Urinary bladder (tissue), 4 donors: ENCODE data around the gene MACO1. TPM values are rescaled to one million over a fixed set of nuclear protein-coding genes. Genes with fewer than 3 reads are reported as not detected.
"Not testable (repeated sequence)": the region's sequence is repeated elsewhere in the genome, so short reads cannot be mapped to it uniquely, and the experiment has no call there.

Experiments
- DNase-seq: peaks from one replicate; pipeline ENCODE4 v3.0.0-alpha.2; 2015; ENCODE audit errors: extremely low spot score
- H3K27ac ChIP-seq: one replicate; pipeline ENCODE4 v1.5.1; 2013; ENCODE audit warnings: low read depth, mild to moderate bottlenecking, moderate library complexity
- H3K36me3 ChIP-seq: one replicate; pipeline ENCODE4 v1.6.1; 2013; ENCODE audit warnings: mild to moderate bottlenecking, moderate library complexity; ENCODE audit not compliant: insufficient read depth
- H3K4me1 ChIP-seq: one replicate; pipeline ENCODE4 v1.6.1; 2013; ENCODE audit warnings: mild to moderate bottlenecking, moderate library complexity; ENCODE audit not compliant: insufficient read depth
- H3K4me3 ChIP-seq: one replicate; pipeline ENCODE4 v1.5.1; 2013; ENCODE audit warnings: low read depth, low read length
- WGBS: extraction: QIAGEN DNeasy Blood & Tissue Kit; methylation state at CpG from one replicate; pipeline ENCODE4 v1.1.7; 2013; 5-methylcytosine and 5-hydroxymethylcytosine counted together
- polyA plus RNA-seq: library from polyadenylated mRNA; stranded (reverse); fragments of 200-250 nt; gene quantifications from one replicate; pipeline ENCODE4 v1.2.3, GENCODE V29; 2013
- total RNA-seq: library from RNA; depleted of rRNA; stranded (reverse); fragments of >200 nt; gene quantifications from one replicate; pipeline ENCODE4 v1.2.3, GENCODE V29; 2014
- donor health status: healthy with polysubstance abuse.
- donor health status: healthy.

The MACO1 gene
- total and polyA plus RNA-seq, 2 donors, result 7.9 to 24.4 TPM

DNA sequence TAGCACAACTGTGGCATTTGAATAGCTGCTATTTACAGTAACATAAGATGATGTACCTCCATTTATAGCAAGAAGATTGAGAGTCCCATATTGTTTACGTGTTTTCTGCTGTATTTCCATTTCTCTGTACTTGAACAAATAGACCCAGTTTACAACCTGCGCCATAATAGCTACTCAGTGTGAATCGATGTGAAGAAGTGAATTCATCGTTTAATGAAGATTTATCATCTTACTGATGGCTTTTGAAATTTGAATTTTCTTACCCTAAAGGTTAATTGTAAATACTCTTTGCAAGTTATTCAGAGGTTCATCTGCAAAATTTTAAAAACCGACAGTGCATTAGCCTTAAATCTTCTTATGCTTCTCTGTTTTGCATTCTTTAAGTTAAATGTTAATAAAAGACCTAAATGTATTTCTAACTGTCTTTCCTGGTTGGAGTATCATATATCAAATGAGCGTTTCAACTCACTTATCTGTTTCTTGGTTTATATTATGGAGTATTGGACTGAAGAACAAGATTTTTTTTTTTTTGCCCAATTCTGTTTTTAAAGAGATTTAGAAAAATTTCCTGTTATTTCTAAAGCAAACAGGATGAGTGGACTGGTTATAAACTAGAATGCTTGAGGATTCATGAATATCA is 2.2 kb downstream of the MACO1 start:
- H3K27ac ChIP-seq, result no peak overlapping the region

DNA sequence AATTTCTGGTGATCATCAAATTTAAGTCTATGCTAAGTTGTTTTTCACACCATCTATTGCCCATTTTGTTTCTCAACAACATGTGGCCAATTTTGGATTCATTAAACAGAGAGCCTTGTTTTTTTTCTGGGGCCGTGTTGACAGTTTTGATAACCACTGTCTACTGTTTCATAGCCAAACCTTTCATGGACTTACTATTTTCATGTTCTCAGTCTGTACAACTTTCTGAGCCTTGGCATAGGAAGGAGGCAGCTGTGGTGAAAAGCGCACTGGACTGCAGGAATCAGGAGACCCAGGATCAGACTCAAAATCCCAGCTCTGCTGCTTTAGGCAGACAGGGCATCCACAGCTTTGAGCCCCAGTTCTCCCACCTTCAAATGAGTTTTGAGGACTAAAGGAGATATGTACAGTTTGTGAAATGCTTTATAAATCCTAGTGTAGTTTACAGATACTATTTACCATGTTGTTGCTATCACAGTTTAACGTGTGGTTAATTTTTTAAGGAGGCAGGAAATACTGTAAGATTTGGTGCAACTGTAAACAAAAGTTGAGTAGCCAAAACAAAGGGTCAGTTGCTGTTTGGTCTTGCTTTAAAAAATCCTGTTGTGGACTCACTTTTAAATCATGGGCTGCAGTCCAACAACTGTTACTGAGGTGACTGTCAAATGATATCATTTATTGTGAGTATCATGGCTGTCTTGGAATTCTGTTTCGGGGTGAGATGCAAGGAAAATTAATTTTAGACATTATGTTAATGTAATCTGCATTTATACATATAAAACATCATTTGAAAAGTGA is 2.9 kb downstream of the MACO1 start:
- no peak overlapping the region for H3K4me3 ChIP-seq
- H3K27ac ChIP-seq, result no peak overlapping the region
- DNase-seq, result no peak
- H3K4me1 ChIP-seq, result no peaks in the 10 kb centered on the region
- 40% methylated on average over 4 of the region's 4 CpGs for WGBS
- no peaks in the 10 kb centered on the region for H3K36me3 ChIP-seq

More for the DNA sequence above, 2.2 kb downstream of the MACO1 start:
- no peak for DNase-seq
- 56% methylated on average over 6 of the region's 6 CpGs for WGBS
- Histone ChIP-seq H3K4me1 (no peaks in the 10 kb centered on the region), H3K4me3 (no peak overlapping the region), H3K36me3 (no peaks in the 10 kb centered on the region)

DNA sequence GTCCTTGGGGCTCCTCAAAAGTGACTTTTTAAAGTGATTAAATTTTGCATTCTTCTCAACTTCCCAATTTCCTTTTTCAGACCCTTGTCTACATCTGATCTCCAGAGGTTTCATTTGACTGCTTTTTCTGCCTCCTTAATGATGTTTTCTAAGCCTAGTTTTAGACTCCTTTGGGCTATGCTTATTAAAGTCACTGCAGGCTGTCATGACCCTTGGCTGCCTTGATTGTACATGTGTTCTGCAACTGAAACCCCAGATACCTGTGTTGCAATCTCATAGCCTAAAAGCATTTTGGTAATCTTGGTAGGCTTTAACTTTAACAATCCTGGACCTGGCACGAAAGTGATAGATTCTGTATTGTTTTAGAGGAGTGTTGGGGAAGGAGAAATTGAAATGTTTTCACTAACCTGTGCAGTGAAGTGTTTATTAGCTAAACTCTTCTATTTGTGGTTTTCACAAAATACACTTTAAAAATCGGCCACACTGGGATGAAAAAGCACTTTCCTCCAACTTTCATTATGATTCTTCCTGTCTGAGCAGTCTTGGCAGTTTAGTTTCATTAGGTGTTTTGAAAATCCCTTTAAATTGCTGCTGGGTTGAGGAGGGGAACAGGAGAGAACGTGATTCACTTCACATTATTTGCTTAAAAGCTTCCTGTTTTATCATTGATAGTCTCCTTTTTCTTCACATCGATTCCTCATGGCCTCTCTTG is 4.9 kb downstream of the MACO1 start:
- Histone ChIP-seq H3K27ac (no peak overlapping the region), H3K36me3 (no peaks in the 10 kb centered on the region), H3K4me3 (no peak overlapping the region), H3K4me1 (no peaks in the 10 kb centered on the region)
- no peak for DNase-seq
- 29% methylated on average over 4 of the region's 4 CpGs for WGBS

DNA sequence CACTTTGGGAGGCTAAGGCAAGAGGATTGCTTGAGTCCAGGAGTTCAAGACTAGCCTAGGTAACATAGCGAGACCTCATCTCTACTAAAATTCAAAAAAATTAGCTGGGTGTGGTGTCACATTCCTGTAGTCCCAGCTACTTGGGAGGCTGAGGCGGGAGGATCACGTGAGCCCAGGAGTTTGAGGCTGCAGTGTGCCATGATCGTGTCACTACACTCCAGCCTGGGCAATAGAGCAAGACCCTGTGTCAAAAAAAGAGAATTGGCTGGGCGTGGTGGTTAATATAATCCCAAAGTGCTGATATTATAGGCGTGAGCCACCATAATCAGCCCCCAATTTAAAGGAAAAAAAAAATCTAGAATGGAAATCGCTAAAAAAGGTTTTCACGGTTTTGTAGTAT is 7.0 kb downstream of the MACO1 start:
- Histone ChIP-seq H3K27ac (no peak overlapping the region), H3K4me3 (no peak overlapping the region), H3K36me3 (no peaks in the 10 kb centered on the region), H3K4me1 (no peaks in the 10 kb centered on the region)
- over 99% methylated on average over 8 of the region's 8 CpGs for WGBS
- DNase-seq, result no peak

DNA sequence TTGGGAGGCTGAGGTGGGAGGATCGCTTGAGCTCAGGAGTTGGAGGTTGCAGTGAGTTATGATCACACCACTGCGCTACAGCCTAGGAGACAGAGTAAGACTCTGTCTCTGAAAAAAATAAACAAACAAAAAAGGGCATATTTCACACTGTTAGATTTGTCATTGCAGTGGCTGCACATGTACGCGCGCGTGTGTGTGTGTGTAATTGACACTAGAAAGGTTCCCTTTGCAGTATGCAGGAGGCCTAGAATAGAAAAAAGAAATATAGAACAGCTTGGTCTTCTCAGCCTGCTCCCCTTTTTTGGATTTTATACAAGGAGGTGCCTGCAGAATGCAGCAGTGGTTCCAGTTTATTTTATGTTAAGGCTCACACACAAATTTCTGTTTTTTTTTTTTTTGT is 8.6 kb downstream of the MACO1 start:
- Histone ChIP-seq H3K4me1 (no peaks in the 10 kb centered on the region), H3K36me3 (no peaks in the 10 kb centered on the region), H3K27ac (no peak overlapping the region), H3K4me3 (no peak overlapping the region)
- DNase-seq, result no peak
- WGBS, result 98% methylated on average over 6 of the region's 6 CpGs

DNA sequence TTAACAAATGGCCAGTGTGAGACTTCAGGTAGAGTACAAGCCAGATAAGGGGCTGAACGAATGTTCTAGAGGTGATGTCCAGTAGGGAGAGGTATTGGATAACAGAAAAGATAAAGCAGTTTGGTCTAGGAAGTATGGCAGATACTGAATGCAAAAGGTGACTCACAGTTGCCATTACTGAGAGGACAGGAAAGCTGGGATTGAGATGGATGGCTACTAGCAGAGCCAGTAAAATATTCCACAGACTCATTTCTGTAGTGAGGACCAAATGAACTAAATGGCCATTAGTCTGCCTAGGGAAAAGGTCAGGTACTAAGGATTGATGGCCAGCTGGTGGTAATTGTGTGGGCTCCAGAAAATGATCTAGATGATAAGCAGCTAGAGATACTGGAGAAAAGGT is 11.5 kb downstream of the MACO1 start:
- no peak overlapping the region for H3K27ac ChIP-seq
- H3K36me3 ChIP-seq, result peaks cover 3% of the 10 kb centered on the region
- H3K4me3 ChIP-seq, result no peak overlapping the region
- no peaks in the 10 kb centered on the region for H3K4me1 ChIP-seq
- DNase-seq, result no peak
- WGBS, result 52% methylated on average over 1 of the region's 1 CpG

DNA sequence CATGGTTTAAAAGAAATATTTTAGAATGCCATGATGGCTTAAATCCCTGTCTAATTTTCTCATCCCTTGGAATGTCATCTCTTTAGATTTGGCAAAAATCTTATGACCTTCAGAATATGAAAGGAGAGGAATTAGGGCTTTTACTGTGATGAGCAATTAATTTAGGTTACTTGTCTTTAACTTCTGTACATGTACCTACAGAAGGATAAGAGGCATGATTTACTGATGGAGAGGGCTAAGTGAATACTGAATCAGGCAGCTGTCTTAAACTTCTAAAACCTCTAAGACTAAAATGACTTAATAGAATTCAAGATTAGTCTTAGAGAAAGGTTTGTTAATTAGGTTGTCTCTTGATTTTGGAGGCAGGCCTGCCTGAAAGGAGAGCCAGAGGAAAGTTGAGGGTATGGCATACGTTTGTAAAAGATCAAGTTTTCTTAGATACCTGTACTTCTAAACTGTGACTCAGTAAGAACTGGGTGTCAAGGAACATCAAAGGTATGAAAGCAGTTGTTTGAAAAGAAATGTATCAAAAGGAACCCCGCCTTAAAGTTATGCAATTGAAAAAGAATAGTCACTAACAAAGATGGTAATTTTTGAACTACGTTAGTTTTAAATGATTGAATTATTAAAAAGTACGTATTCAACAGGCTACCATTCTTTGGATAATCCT is 12.5 kb downstream of the MACO1 start:
- H3K4me1 ChIP-seq, result no peaks in the 10 kb centered on the region

DNA sequence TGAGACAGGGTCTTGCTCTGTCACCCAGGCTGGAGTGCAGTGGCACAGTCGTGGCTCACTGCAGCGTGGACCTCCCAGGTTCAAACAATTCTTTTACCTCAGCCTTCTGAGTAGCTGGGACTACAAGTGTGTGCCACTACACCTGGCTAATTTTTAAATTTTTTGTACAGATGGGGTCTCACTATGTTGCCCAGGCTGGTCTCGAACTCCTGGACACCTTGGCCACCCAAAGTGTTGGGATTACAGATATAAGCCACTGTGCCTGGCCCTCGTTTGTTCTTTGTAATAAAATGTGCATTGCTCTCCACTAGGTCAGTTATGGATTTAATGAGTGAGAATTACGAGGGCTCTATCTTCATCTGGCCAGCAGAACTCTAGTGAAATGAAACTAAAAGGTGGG is 13.9 kb downstream of the MACO1 start:
- DNase-seq, H3K4me3 ChIP-seq, H3K4me1 ChIP-seq, H3K36me3 ChIP-seq, H3K27ac ChIP-seq: not testable (repeated sequence)
- WGBS, result 90% methylated on average over 5 of the region's 5 CpGs

More for the DNA sequence above, 12.5 kb downstream of the MACO1 start:
- no peak for DNase-seq
- WGBS, result 90% methylated on average over 4 of the region's 4 CpGs
- peaks cover 3% of the 10 kb centered on the region for H3K36me3 ChIP-seq
- H3K4me3 ChIP-seq, result no peak overlapping the region
- H3K27ac ChIP-seq, result no peak overlapping the region

DNA sequence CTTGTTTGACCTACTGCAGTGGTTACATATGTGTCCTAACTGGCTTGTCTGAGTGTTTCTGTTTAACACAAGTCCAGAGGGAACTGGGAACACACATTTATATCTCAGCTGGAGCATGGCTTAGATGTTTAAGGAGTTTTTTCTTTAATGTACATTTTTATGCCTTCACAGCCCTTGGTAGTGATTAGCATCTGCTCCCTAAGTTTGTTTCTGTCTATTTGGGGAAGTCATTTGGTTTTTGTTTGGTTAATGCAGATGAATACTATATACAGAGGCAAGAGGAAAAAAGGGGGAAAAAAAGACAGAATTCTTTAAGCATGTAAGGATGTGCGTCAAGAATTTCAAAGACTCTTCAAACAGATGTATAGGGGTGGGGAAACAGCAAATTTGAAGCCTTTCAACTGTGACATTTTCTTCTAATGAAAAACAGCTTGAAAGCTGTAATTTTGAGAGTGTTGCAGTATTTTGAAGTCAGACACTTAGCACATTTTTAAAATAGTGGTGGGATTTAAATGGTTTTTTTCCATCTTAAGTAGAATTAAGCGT is 15.4 kb downstream of the MACO1 start:
- DNase-seq, result no peak
- WGBS, result 72% methylated on average over 2 of the region's 2 CpGs
- Histone ChIP-seq H3K4me1 (no peaks in the 10 kb centered on the region), H3K27ac (no peak overlapping the region), H3K36me3 (peaks cover 5% of the 10 kb centered on the region), H3K4me3 (no peak overlapping the region)

DNA sequence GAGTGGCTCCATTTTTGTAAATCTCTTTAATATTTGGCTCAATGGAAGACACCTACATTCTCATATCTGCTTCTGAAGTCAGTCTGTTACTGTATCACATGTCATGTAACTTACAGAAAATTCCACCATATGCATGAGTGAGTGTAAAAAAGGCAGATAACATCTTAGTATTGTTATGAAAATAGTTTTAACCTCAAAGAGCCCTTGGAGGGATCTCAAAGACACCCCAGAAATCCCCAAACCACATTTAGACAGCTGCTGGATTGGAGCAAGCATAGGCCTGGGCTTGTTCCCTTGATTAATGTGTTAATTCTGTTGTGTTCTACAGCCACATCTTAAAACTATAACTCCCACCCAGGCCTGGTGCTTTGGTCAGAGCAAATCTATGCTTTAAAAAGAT is 16.9 kb downstream of the MACO1 start:
- H3K36me3 ChIP-seq, result peaks cover 5% of the 10 kb centered on the region
- no peaks in the 10 kb centered on the region for H3K4me1 ChIP-seq
- no peak overlapping the region for H3K4me3 ChIP-seq
- H3K27ac ChIP-seq, result no peak overlapping the region
- DNase-seq, result no peak

DNA sequence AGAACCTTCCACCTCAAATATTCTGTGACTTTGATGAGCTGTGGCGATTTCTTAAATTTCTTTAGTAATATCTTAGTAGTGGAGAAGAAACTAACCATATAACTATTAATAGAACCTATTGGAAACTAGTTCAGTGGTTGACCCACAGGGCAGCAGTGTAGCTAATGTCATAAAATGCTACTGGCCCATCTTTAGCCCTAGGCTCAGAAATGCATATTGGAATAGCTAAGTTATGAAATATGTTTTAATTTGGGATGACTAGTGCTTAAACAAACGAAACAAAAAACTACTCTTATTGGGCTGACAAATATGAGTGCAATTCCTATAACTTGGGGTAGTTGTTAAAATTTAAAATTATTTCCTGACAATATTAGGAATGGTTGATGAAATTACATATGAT is 20.2 kb downstream of the MACO1 start:
- Histone ChIP-seq H3K36me3 (peaks cover 6% of the 10 kb centered on the region), H3K4me1 (no peaks in the 10 kb centered on the region), H3K27ac (no peak overlapping the region), H3K4me3 (no peak overlapping the region)
- no peak for DNase-seq
- 94% methylated on average over 2 of the region's 2 CpGs for WGBS

DNA sequence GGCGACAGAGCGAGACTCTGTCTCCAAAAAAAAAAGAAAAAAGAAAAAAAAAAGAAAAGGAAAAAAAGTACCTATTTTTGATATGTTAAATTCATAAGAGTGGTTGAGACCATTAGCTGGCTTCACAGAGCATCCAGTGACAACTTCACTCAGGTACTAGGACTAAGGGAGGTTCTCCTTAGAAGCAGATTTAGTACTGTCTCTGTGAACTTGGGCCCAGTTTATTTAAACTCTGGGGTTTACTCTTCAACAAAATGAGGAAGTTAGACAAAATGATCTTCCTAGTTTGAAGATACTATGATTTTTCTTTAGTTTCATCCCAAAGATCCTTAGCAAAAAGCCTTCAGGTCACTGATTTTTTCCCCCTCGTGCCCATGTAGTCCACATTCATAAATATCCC is 21.2 kb downstream of the MACO1 start:
- WGBS, result 93% methylated on average over 3 of the region's 3 CpGs
- H3K4me3 ChIP-seq, result no peak overlapping the region
- no peak for DNase-seq
- no peak overlapping the region for H3K27ac ChIP-seq
- peaks cover 4% of the 10 kb centered on the region for H3K36me3 ChIP-seq
- no peaks in the 10 kb centered on the region for H3K4me1 ChIP-seq

DNA sequence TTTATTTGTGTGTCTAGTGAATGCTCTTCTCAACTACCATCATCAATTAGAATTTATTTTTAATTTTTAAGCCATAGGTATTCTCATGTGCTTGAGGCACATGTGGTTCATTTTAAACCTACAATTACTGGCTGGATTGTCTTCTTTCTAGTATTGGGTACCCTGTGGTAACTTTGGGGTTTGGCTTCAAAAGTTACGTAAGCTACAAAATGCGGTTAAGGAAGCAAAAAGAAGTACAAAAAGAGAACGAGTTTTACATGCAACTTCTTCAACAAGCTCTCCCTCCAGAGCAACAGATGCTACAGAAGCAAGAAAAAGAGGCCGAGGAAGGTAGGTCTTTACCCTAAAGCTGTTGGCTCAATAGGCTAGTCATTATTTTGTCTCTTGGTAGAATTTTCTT is 25.8 kb downstream of the MACO1 start:
- Histone ChIP-seq H3K36me3 (peaks cover 3% of the 10 kb centered on the region), H3K4me3 (no peak overlapping the region), H3K27ac (no peak overlapping the region), H3K4me1 (no peaks in the 10 kb centered on the region)
- DNase-seq, result no peak
- WGBS, result 89% methylated on average over 4 of the region's 4 CpGs
